ENCODE results near the gene NMT2. TPM values are rescaled to one million over a fixed set of nuclear protein-coding genes. Genes with fewer than 3 reads are reported as not detected.
"Not testable (repeated sequence)": the region's sequence is repeated elsewhere in the genome, so short reads cannot be mapped to it uniquely, and the experiment has no call there.

The NMT2 gene
- 10 to 100 TPM; 30.2 to 36.5 TPM for total RNA-seq

GRCh38 chr10:15168291-15168785, at the start of gene NMT2:
Gene NMT2, minus strand, starts transcription at chr10:15168693. Its CDS starts 81 bp downstream, at chr10:15168612.
- H3K9me3 Mint-ChIP-seq (ENCODE audit: insufficient read depth), result no peaks in the 10 kb centered on the region
- DNase-seq, result no peak
- H3K36me3 Mint-ChIP-seq (ENCODE audit: low read depth), result peaks cover 12% of the 10 kb centered on the region
- POLR2A ChIA-PET, result interaction anchor here (0.6 to 1.4 kb wide), 6 partner anchors 33 to 518 kb away, joined by 3 to 8 read pairs (median 3); partner anchors contain the start of gene MEIG1
- peak within 1 kb of the TSS; percentile 90 for H3K4me3 Mint-ChIP-seq
- no peaks in the 10 kb centered on the region for H3K27me3 Mint-ChIP-seq (ENCODE audit: low read depth)
- peak; percentile 81 for ATAC-seq
- peak within 1 kb of the TSS; percentile 93 for H3K27ac Mint-ChIP-seq
- H3K4me1 Mint-ChIP-seq (ENCODE audit: low read depth), result peaks cover 61% of the 10 kb centered on the region
- CTCF ChIA-PET, result interaction anchor here (0.7 to 2.4 kb wide), 9 partner anchors 17 to 86 kb away, joined by 3 to 16 read pairs (median 3); no protein-coding TSS in a partner anchor

GRCh38 chr10:15216700-15217099, 48.2 kb upstream of the NMT2 start:
- no peak overlapping the region for H3K27ac Mint-ChIP-seq
- POLR2A ChIA-PET, result no interaction called here
- peaks cover 2% of the 10 kb centered on the region for H3K36me3 Mint-ChIP-seq (ENCODE audit: low read depth)
- no peak overlapping the region for H3K4me3 Mint-ChIP-seq
- H3K4me1 Mint-ChIP-seq (ENCODE audit: low read depth), result no peaks in the 10 kb centered on the region
- H3K9me3 Mint-ChIP-seq (ENCODE audit: insufficient read depth), result no peaks in the 10 kb centered on the region
- DNase-seq, result no peak
- H3K27me3 Mint-ChIP-seq (ENCODE audit: low read depth), result no peaks in the 10 kb centered on the region
- CTCF ChIA-PET, result no interaction called here
- no peak for ATAC-seq

GRCh38 chr10:15214237-15214636, 45.7 kb upstream of the NMT2 start:
- ChIA-PET POLR2A (no interaction called here), CTCF (no interaction called here)
- no peak overlapping the region for H3K27ac Mint-ChIP-seq
- peaks cover 2% of the 10 kb centered on the region for H3K36me3 Mint-ChIP-seq (ENCODE audit: low read depth)
- H3K27me3 Mint-ChIP-seq (ENCODE audit: low read depth), result no peaks in the 10 kb centered on the region
- no peaks in the 10 kb centered on the region for H3K9me3 Mint-ChIP-seq (ENCODE audit: insufficient read depth)
- ATAC-seq, result no peak
- H3K4me3 Mint-ChIP-seq, result no peak overlapping the region
- no peak for DNase-seq
- peaks cover 21% of the 10 kb centered on the region for H3K4me1 Mint-ChIP-seq (ENCODE audit: low read depth)

- no peak for DNase-seq
- peaks cover 2% of the 10 kb centered on the region for H3K36me3 Mint-ChIP-seq (ENCODE audit: low read depth)
- no peaks in the 10 kb centered on the region for H3K27me3 Mint-ChIP-seq (ENCODE audit: low read depth)
- ChIA-PET POLR2A (interaction anchor here (1.2 kb wide), 1 partner anchor 45 kb away, joined by 3 read pairs; the partner anchor contains the start of gene NMT2), CTCF (no interaction called here)
- H3K4me3 Mint-ChIP-seq, result no peak overlapping the region
- peaks cover 28% of the 10 kb centered on the region for H3K4me1 Mint-ChIP-seq (ENCODE audit: low read depth)
- no peak for ATAC-seq
- no peaks in the 10 kb centered on the region for H3K9me3 Mint-ChIP-seq (ENCODE audit: insufficient read depth)
- no peak overlapping the region for H3K27ac Mint-ChIP-seq
These were observed 45.0 kb upstream of the NMT2 start for GRCh38 chr10:15213461-15213861.

- H3K27ac Mint-ChIP-seq, result no peak overlapping the region
- peaks cover 41% of the 10 kb centered on the region for H3K4me1 Mint-ChIP-seq (ENCODE audit: low read depth)
- no peak overlapping the region for H3K4me3 Mint-ChIP-seq
- ChIA-PET POLR2A (interaction anchor here (1.0 kb wide), 1 partner anchor 10 kb away, joined by 4 read pairs; no protein-coding TSS in a partner anchor), CTCF (interaction anchor here (1.1 to 1.7 kb wide), 5 partner anchors 19 to 44 kb away, joined by 3 to 5 read pairs (median 4); partner anchors contain the start of gene NMT2)
- DNase-seq (no peak), ATAC-seq (no peak)
- H3K27me3 Mint-ChIP-seq (ENCODE audit: low read depth), result no peaks in the 10 kb centered on the region
- no peaks in the 10 kb centered on the region for H3K9me3 Mint-ChIP-seq (ENCODE audit: insufficient read depth)
- H3K36me3 Mint-ChIP-seq (ENCODE audit: low read depth), result peaks cover 9% of the 10 kb centered on the region
These were observed 43.0 kb upstream of the NMT2 start for GRCh38 chr10:15211464-15211979.

GRCh38 chr10:15210521-15210920, 42.0 kb upstream of the NMT2 start:
- DNase-seq (no peak), ATAC-seq (no peak)
- H3K36me3 Mint-ChIP-seq (ENCODE audit: low read depth), result peaks cover 12% of the 10 kb centered on the region
- H3K27me3 Mint-ChIP-seq (ENCODE audit: low read depth), result no peaks in the 10 kb centered on the region
- POLR2A ChIA-PET, result interaction anchor here (1.3 kb wide), 1 partner anchor 44 kb away, joined by 4 read pairs; no protein-coding TSS in a partner anchor
- H3K4me3 Mint-ChIP-seq, result no peak overlapping the region
- peak overlapping the region; percentile 46 for H3K27ac Mint-ChIP-seq
- CTCF ChIA-PET, result interaction anchor here (0.8 to 1.7 kb wide), 8 partner anchors 9 to 43 kb away, joined by 3 to 5 read pairs (median 4); partner anchors contain the start of gene NMT2
- peaks cover 48% of the 10 kb centered on the region for H3K4me1 Mint-ChIP-seq (ENCODE audit: low read depth)
- no peaks in the 10 kb centered on the region for H3K9me3 Mint-ChIP-seq (ENCODE audit: insufficient read depth)

GRCh38 chr10:15209827-15210509, 41.5 kb upstream of the NMT2 start:
- ATAC-seq (peak; percentile 78), DNase-seq (peak; percentile 90)
- ChIA-PET CTCF (interaction anchor here (0.9 to 2.8 kb wide), 8 partner anchors 9 to 77 kb away, joined by 3 to 16 read pairs (median 4); no protein-coding TSS in a partner anchor), POLR2A (interaction anchor here (0.8 to 1.8 kb wide), 4 partner anchors 40 to 1024 kb away, joined by 3 to 8 read pairs (median 4); partner anchors contain the start of gene NMT2)
- H3K27ac Mint-ChIP-seq, result peak overlapping the region; percentile 46
- peaks cover 12% of the 10 kb centered on the region for H3K36me3 Mint-ChIP-seq (ENCODE audit: low read depth)
- peaks cover 48% of the 10 kb centered on the region for H3K4me1 Mint-ChIP-seq (ENCODE audit: low read depth)
- H3K27me3 Mint-ChIP-seq (ENCODE audit: low read depth), result no peaks in the 10 kb centered on the region
- H3K9me3 Mint-ChIP-seq (ENCODE audit: insufficient read depth), result no peaks in the 10 kb centered on the region
- H3K4me3 Mint-ChIP-seq, result no peak overlapping the region

GRCh38 chr10:15208221-15208620, 39.7 kb upstream of the NMT2 start:
- peak overlapping the region; percentile 89 for H3K27ac Mint-ChIP-seq
- ATAC-seq, result peak; percentile 9
- no peaks in the 10 kb centered on the region for H3K27me3 Mint-ChIP-seq (ENCODE audit: low read depth)
- H3K4me1 Mint-ChIP-seq (ENCODE audit: low read depth), result peaks cover 49% of the 10 kb centered on the region
- H3K36me3 Mint-ChIP-seq (ENCODE audit: low read depth), result peaks cover 10% of the 10 kb centered on the region
- CTCF ChIA-PET, result interaction anchor here (0.7 to 2.8 kb wide), 7 partner anchors 10 to 102 kb away, joined by 3 to 16 read pairs (median 6); no protein-coding TSS in a partner anchor
- H3K4me3 Mint-ChIP-seq, result peak overlapping the region; percentile 67
- POLR2A ChIA-PET, result interaction anchor here (0.5 to 1.8 kb wide), 3 partner anchors 8 to 221 kb away, joined by 3 to 5 read pairs (median 3); no protein-coding TSS in a partner anchor
- H3K9me3 Mint-ChIP-seq (ENCODE audit: insufficient read depth), result no peaks in the 10 kb centered on the region
- no peak for DNase-seq

- H3K27me3 Mint-ChIP-seq (ENCODE audit: low read depth); DNase-seq; ATAC-seq; H3K4me3 Mint-ChIP-seq; POLR2A ChIA-PET; H3K9me3 Mint-ChIP-seq (ENCODE audit: insufficient read depth): not testable (repeated sequence)
- peaks cover 57% of the 10 kb centered on the region for H3K4me1 Mint-ChIP-seq (ENCODE audit: low read depth)
- CTCF ChIA-PET, result interaction anchor here (1.0 to 2.8 kb wide), 4 partner anchors 9 to 101 kb away, joined by 3 to 16 read pairs (median 4); no protein-coding TSS in a partner anchor
- H3K27ac Mint-ChIP-seq, result peak overlapping the region; percentile 89
- H3K36me3 Mint-ChIP-seq (ENCODE audit: low read depth), result peaks cover 13% of the 10 kb centered on the region
These were observed 38.9 kb upstream of the NMT2 start for GRCh38 chr10:15207410-15207809.

- no peak for DNase-seq
- POLR2A ChIA-PET, result interaction anchor here (0.6 to 1.4 kb wide), 2 partner anchors 33 to 272 kb away, joined by 3 read pairs; no protein-coding TSS in a partner anchor
- CTCF ChIA-PET, result interaction anchor here (0.9 to 1.7 kb wide), 5 partner anchors 11 to 35 kb away, joined by 3 read pairs; no protein-coding TSS in a partner anchor
- Mint-ChIP-seq H3K9me3 (ENCODE audit: insufficient read depth) (no peaks in the 10 kb centered on the region), H3K4me3 (no peak overlapping the region), H3K27me3 (ENCODE audit: low read depth) (no peaks in the 10 kb centered on the region), H3K27ac (peak overlapping the region; percentile 66), H3K36me3 (ENCODE audit: low read depth) (peaks cover 8% of the 10 kb centered on the region), H3K4me1 (ENCODE audit: low read depth) (peaks cover 42% of the 10 kb centered on the region)
- no peak for ATAC-seq
These were observed 34.1 kb upstream of the NMT2 start for GRCh38 chr10:15202639-15203038.

GRCh38 chr10:15202301-15202621, 33.8 kb upstream of the NMT2 start:
- peaks cover 42% of the 10 kb centered on the region for H3K4me1 Mint-ChIP-seq (ENCODE audit: low read depth)
- POLR2A ChIA-PET, result interaction anchor here (0.6 to 1.4 kb wide), 2 partner anchors 32 to 271 kb away, joined by 3 read pairs; no protein-coding TSS in a partner anchor
- not testable (repeated sequence) for H3K27me3 Mint-ChIP-seq (ENCODE audit: low read depth); H3K9me3 Mint-ChIP-seq (ENCODE audit: insufficient read depth); H3K27ac Mint-ChIP-seq; DNase-seq; H3K36me3 Mint-ChIP-seq (ENCODE audit: low read depth); ATAC-seq; H3K4me3 Mint-ChIP-seq
- CTCF ChIA-PET, result interaction anchor here (0.6 to 1.6 kb wide), 5 partner anchors 13 to 97 kb away, joined by 3 to 5 read pairs (median 3); no protein-coding TSS in a partner anchor

All from activated CD8-positive, alpha-beta T cell treated with anti-CD3 and anti-CD28 coated beads, Interleukin-2, amount 10 ng/mL, durations not matched to agents 7 days and 5 days (primary cell).